ENCODE results near the gene GJE1. TPM values are rescaled to one million over a fixed set of nuclear protein-coding genes. Genes with fewer than 3 reads are reported as not detected.
A peak's percentile ranks its signal among the peaks of the same experiment; 100 is the strongest.

Gene GJE1
- total and polyA plus RNA-seq, 2 experiments from 2014 or later, result not detected

GRCh38 chr6:142112451-142113061 lies 20.2 kb upstream of the GJE1 start:
- Histone ChIP-seq H3K36me3 (replicated peaks; ENCODE audit: insufficient read depth, low read depth) (no peaks in the 10 kb centered on the region), H3K27ac (no peak overlapping the region), H3K9me2 (replicated peaks; ENCODE audit: insufficient read depth) (no peaks in the 10 kb centered on the region), H3K9me3 (ENCODE audit: low read depth) (no peaks in the 10 kb centered on the region), H3K4me1 (ENCODE audit: insufficient read depth) (no peaks in the 10 kb centered on the region), H3K27me3 (no peaks in the 10 kb centered on the region), H3K4me3 (no peak overlapping the region), H3K4me2 (no peak overlapping the region), H2AFZ (no peak overlapping the region), H3K79me2 (no peaks in the 10 kb centered on the region), H4K20me1 (ENCODE audit: insufficient read depth, poor library complexity, severe bottlenecking) (no peaks in the 10 kb centered on the region)
- TF ChIP-seq EZH2 (IDR thresholded peaks at IDR 0.05; ENCODE audit: borderline replicate concordance), result no peak
- no peak for TF ChIP-seq EZH2phosphoT487 (IDR thresholded peaks at IDR 0.05; ENCODE audit: low read depth, severe bottlenecking, unreplicated experiment)
- TF ChIP-seq CTCF (IDR thresholded peaks at IDR 0.05; ENCODE audit: poor library complexity), result peak; percentile 88
- 0% methylated on average over 4 of the region's 4 CpGs for WGBS (ENCODE audit: low lambda C conversion rate, missing lambda C conversion rate)
- DNase-seq (ENCODE audit: low spot score), result peak; percentile 87

GRCh38 chr6:142117366-142117765 lies 15.4 kb upstream of the GJE1 start:
- H3K27me3 ChIP-seq, result no peaks in the 10 kb centered on the region
- no peak overlapping the region for H3K4me2 ChIP-seq
- H2AFZ ChIP-seq, result no peak overlapping the region
- H3K4me3 ChIP-seq, result no peak overlapping the region
- H3K9me3 ChIP-seq (ENCODE audit: low read depth), result no peaks in the 10 kb centered on the region
- TF ChIP-seq CTCF (IDR thresholded peaks at IDR 0.05; ENCODE audit: poor library complexity), result no peak
- no peak for TF ChIP-seq EZH2 (IDR thresholded peaks at IDR 0.05; ENCODE audit: borderline replicate concordance)
- TF ChIP-seq EZH2phosphoT487 (IDR thresholded peaks at IDR 0.05; ENCODE audit: low read depth, severe bottlenecking, unreplicated experiment), result no peak
- no peaks in the 10 kb centered on the region for H3K79me2 ChIP-seq
- no peak for DNase-seq (ENCODE audit: low spot score)
- H3K27ac ChIP-seq, result no peak overlapping the region
- H3K4me1 ChIP-seq (ENCODE audit: insufficient read depth), result no peaks in the 10 kb centered on the region
- 96% methylated on average over 2 of the region's 2 CpGs for WGBS (ENCODE audit: low lambda C conversion rate, missing lambda C conversion rate)
- no peaks in the 10 kb centered on the region for H3K36me3 ChIP-seq (replicated peaks; ENCODE audit: insufficient read depth, low read depth)
- no peaks in the 10 kb centered on the region for H3K9me2 ChIP-seq (replicated peaks; ENCODE audit: insufficient read depth)
- H4K20me1 ChIP-seq (ENCODE audit: insufficient read depth, poor library complexity, severe bottlenecking), result no peaks in the 10 kb centered on the region

- H3K4me3 ChIP-seq, result no peak overlapping the region
- H3K9me3 ChIP-seq (ENCODE audit: low read depth), result no peaks in the 10 kb centered on the region
- no peak overlapping the region for H3K27ac ChIP-seq
- no peak overlapping the region for H3K4me2 ChIP-seq
- WGBS (ENCODE audit: low lambda C conversion rate, missing lambda C conversion rate), result 76% methylated on average over 3 of the region's 3 CpGs
- H4K20me1 ChIP-seq (ENCODE audit: insufficient read depth, poor library complexity, severe bottlenecking), result no peaks in the 10 kb centered on the region
- no peaks in the 10 kb centered on the region for H3K4me1 ChIP-seq (ENCODE audit: insufficient read depth)
- H3K79me2 ChIP-seq, result no peaks in the 10 kb centered on the region
- no peak overlapping the region for H2AFZ ChIP-seq
- no peaks in the 10 kb centered on the region for H3K27me3 ChIP-seq
- H3K9me2 ChIP-seq (replicated peaks; ENCODE audit: insufficient read depth), result no peaks in the 10 kb centered on the region
- no peak for DNase-seq (ENCODE audit: low spot score)
- no peaks in the 10 kb centered on the region for H3K36me3 ChIP-seq (replicated peaks; ENCODE audit: insufficient read depth, low read depth)
- TF ChIP-seq EZH2 (IDR thresholded peaks at IDR 0.05; ENCODE audit: borderline replicate concordance) (no peak), CTCF (IDR thresholded peaks at IDR 0.05; ENCODE audit: poor library complexity) (no peak), EZH2phosphoT487 (IDR thresholded peaks at IDR 0.05; ENCODE audit: low read depth, severe bottlenecking, unreplicated experiment) (no peak)
Observed at GRCh38 chr6:142118328-142118727, 14.4 kb upstream of the GJE1 start.

All from hepatocyte (in vitro differentiated cells).